ENCODE results near the gene IGFBPL1. TPM values are rescaled to one million over a fixed set of nuclear protein-coding genes. Genes with fewer than 3 reads are reported as not detected.

IGFBPL1 gene
- total and polyA plus RNA-seq, 8 donors, result 1.2 to 5.9 (median 1.6) TPM

DNA sequence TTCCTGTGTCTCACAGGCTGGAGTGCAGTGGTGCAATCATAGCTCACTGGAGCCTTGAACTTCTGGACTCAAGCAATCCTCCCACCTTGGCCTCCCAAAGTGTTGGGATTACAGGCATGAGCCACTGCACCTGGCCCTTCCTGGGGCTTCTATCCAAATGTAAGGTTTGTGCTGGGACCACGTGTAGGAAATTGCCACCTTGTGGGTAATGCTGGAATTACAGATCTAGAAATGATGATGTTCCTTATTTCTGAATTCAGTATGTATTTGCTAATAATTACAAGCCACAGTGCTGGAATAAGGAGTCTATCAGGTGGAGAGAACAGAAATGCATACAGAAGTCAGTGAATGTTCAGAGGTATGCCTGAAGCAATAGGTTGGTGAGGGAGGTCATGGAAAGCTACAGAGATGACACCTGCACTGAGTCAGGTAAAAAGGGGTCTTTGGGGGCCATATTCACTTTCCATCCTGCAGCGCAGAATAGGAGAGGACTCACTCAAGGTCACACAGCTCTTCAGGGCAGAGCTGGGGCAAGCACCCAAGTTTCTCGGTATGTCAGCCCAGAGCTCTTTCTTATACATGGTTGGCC, 8.8 kb upstream of the IGFBPL1 start:
- Histone ChIP-seq H3K27ac (no peak overlapping the region), H3K4me1 (peaks cover 0 to 5% of the 10 kb centered on the region in 2 donors), H3K27me3 (peaks cover 0 to 12% of the 10 kb centered on the region in 2 donors), H3K9me3 (no peaks in the 10 kb centered on the region), H3K4me3 (no peak overlapping the region), H3K36me3 (no peaks in the 10 kb centered on the region)
- ATAC-seq (peak; percentile 66), DNase-seq (no peak)
- TF ChIP-seq, protein P1, sequence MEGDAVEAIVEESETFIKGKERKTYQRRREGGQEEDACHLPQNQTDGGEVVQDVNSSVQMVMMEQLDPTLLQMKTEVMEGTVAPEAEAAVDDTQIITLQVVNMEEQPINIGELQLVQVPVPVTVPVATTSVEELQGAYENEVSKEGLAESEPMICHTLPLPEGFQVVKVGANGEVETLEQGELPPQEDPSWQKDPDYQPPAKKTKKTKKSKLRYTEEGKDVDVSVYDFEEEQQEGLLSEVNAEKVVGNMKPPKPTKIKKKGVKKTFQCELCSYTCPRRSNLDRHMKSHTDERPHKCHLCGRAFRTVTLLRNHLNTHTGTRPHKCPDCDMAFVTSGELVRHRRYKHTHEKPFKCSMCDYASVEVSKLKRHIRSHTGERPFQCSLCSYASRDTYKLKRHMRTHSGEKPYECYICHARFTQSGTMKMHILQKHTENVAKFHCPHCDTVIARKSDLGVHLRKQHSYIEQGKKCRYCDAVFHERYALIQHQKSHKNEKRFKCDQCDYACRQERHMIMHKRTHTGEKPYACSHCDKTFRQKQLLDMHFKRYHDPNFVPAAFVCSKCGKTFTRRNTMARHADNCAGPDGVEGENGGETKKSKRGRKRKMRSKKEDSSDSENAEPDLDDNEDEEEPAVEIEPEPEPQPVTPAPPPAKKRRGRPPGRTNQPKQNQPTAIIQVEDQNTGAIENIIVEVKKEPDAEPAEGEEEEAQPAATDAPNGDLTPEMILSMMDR (IDR thresholded peaks at IDR 0.05), result peak; percentile 46 to 65
- intact Hi-C loops (cut with DNase I), result no loop called here

DNA sequence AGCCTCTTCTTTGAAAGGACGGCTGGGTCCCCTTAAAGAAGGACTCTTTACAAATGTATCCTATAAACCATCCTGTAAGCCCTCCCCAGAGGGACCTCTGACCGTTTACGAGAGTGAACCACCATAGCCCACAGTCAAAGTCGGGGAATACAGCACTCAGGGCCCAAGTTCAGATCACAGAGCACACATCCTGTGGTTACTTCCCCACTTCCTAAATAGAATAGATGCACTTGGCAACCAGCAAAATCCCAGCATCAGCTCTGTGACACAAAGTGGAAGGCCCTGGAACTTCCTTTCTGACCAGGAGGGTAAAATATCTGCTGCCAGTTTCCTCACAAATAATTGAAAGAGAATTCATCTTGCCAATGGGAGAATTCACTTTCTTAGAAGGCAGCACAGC, 6.9 kb upstream of the IGFBPL1 start:
- no peaks in the 10 kb centered on the region for H3K4me1 ChIP-seq
- TF ChIP-seq, protein P1 (IDR thresholded peaks at IDR 0.05), result no peak
- no peaks in the 10 kb centered on the region for H3K36me3 ChIP-seq
- H3K4me3 ChIP-seq, result no peak overlapping the region
- ATAC-seq (no peak), DNase-seq (no peak)
- no peak overlapping the region for H3K27ac ChIP-seq
- peaks cover 0 to 31% of the 10 kb centered on the region in 2 donors for H3K27me3 ChIP-seq
- intact Hi-C loops (cut with DNase I), result no loop called here
- H3K9me3 ChIP-seq, result no peaks in the 10 kb centered on the region

DNA sequence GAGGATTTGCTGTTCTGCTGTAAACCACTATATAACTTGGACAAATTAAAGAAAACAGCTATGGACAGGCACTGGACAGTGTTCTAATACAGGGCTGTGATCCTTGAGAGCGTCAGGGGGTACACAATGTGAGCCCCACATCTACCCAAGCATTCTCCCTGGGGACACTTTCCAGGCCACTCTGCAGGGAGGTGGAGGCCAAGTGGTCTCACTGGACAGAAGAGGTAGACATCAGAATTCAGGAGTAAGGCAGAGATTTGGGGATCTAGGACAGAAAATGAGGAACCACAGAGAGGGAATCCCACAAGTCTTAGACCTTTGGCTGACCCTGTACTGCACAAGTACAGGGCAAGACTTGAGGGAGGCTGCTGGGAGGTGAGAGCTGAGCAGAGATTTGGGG, 3.8 kb upstream of the IGFBPL1 start:
- H3K27me3 ChIP-seq, result peaks cover 7 to 62% of the 10 kb centered on the region in 2 donors

DNA sequence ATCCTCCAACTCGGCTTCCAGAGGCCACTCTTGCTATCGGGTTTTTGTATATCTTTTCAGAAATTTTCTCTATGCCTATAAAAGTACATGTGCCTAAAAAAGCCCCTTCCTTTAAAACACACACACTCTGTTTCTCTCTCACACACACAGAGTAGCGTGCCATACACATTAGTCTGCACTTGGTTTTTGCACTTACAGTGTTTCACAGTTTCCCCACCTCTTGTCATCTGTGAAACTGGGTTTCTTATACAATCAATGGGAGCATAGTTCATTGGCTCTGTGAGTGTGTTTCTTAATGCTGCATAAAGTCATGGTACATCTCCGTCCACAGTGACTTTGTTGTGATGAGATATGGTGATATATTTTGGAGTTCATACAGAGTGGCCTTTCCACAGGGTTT, 664 bp upstream of the IGFBPL1 start:
- H3K36me3 ChIP-seq, result no peaks in the 10 kb centered on the region
- DNase-seq (no peak), ATAC-seq (no peak)
- TF ChIP-seq, protein P1 (IDR thresholded peaks at IDR 0.05), result no peak
- H3K9me3 ChIP-seq, result no peaks in the 10 kb centered on the region
- H3K4me1 ChIP-seq, result no peaks in the 10 kb centered on the region
- intact Hi-C loops (cut with DNase I), result no loop called here
- H3K4me3 ChIP-seq, result peak overlapping the region in 1 of 2 donors; percentile 1
- peaks cover 14 to 82% of the 10 kb centered on the region in 2 donors for H3K27me3 ChIP-seq
- no peak overlapping the region for H3K27ac ChIP-seq

More for the DNA sequence above, 3.8 kb upstream of the IGFBPL1 start:
- ATAC-seq (no peak), DNase-seq (no peak)
- Histone ChIP-seq H3K9me3 (no peaks in the 10 kb centered on the region), H3K4me3 (no peak overlapping the region), H3K27ac (no peak overlapping the region), H3K4me1 (no peaks in the 10 kb centered on the region), H3K36me3 (no peaks in the 10 kb centered on the region)
- intact Hi-C loops (cut with DNase I), result no loop called here
- TF ChIP-seq, protein P1 (IDR thresholded peaks at IDR 0.05), result no peak

DNA sequence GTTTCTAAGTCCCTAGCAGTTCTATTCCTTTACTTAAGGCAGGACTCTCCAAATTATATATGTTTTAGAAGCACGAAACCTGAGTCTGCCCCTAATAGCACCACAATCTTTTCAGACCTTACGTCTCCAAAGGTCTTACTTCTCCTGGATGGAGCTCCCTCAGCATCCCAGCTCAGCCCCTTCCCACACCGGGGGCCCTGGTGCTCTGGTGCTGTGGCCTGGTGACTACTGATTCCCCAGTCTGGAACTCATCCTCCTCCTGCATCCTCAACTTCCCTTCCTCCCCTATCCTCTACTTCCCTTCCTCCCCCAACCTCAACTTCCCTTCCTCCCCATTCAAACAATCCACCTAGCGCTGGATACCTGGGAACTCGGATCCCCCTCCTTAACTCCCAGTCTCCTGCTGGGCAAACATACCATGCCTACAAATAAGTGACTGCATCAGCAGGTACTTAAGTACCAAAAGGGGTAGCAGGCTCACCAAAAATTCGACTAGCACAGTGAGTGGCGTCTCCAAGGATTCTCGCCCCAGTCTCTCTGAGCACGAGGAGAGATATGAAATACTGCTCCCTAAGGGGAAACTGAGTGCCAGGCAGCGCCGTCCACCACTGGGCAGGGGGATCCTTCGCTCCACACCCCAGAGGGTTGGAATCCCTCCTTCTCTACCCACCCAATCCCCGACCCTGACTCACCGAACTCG, 831 bp downstream of the IGFBPL1 start:
- Histone ChIP-seq H3K9me3 (no peaks in the 10 kb centered on the region), H3K4me3 (peak overlapping the region in 1 of 2 donors; percentile 30), H3K4me1 (no peaks in the 10 kb centered on the region), H3K27ac (no peak overlapping the region), H3K27me3 (peaks cover 14 to 81% of the 10 kb centered on the region in 2 donors), H3K36me3 (no peaks in the 10 kb centered on the region)
- DNase-seq, result no peak
- TF ChIP-seq, protein P1 (IDR thresholded peaks at IDR 0.05), result no peak
- intact Hi-C loops (cut with DNase I), result no loop called here
- ATAC-seq, result peak; percentile 3
